SK-N-SH (cell line): ENCODE results near the gene RIN3.
"Not testable (repeated sequence)": the region's sequence is repeated elsewhere in the genome, so short reads cannot be mapped to it uniquely, and the experiment has no call there.

Experiments used
- CTCF ChIP-seq: fragments of 200-600 bp; sonication (generic); IDR thresholded peaks from 2 replicates; pipeline ENCODE4 v1.6.1; 2017; ENCODE audit warnings: antibody characterized with exemption, mild to moderate bottlenecking, moderate library complexity
- EZH2phosphoT487 ChIP-seq: fragments of 200-600 bp; sonication (generic); IDR thresholded peaks from 2 replicates; pipeline ENCODE4 v1.6.1; 2017; ENCODE audit warnings: low read depth, mixed run types, mild to moderate bottlenecking, antibody characterized with exemption, moderate library complexity, borderline replicate concordance
- FOSL2 ChIP-seq: IDR thresholded peaks from 2 replicates; pipeline ENCODE4 v1.4.0; 2012; ENCODE audit warnings: low read depth, mild to moderate bottlenecking, moderate library complexity, borderline replicate concordance
- GABPA ChIP-seq: IDR thresholded peaks from 2 replicates; pipeline ENCODE4 v1.4.0; 2012; ENCODE audit warnings: low read depth, mild to moderate bottlenecking
- MXI1 ChIP-seq: IDR thresholded peaks from 2 replicates; pipeline ENCODE4 v1.6.1; 2012; ENCODE audit warnings: mild to moderate bottlenecking, low read depth, low read length, improper control_type of control experiment
- POLR2AphosphoS5 ChIP-seq: IDR thresholded peaks from 2 replicates; pipeline ENCODE4 v1.6.1; 2012; ENCODE audit warnings: low read depth, low read length
- RAD21 ChIP-seq: IDR thresholded peaks from 2 replicates; pipeline ENCODE4 v1.6.1; 2012; ENCODE audit warnings: mild to moderate bottlenecking, low read length
- SIN3A ChIP-seq: IDR thresholded peaks from 2 replicates; pipeline ENCODE4 v1.6.1; 2012; ENCODE audit warnings: low read depth, mild to moderate bottlenecking, low read length, moderate library complexity, borderline replicate concordance
- TAF1 ChIP-seq: IDR thresholded peaks from 2 replicates; pipeline ENCODE4 v1.6.1; 2012; ENCODE audit warnings: low read depth, mild to moderate bottlenecking, low read length, moderate library complexity, borderline replicate concordance
- USF2 ChIP-seq: fragments of 150-350 bp; IDR thresholded peaks from 2 replicates; pipeline ENCODE4 v1.6.1; 2017; ENCODE audit warnings: antibody characterized with exemption, low read length, low read depth, borderline replicate concordance

- TF ChIP-seq GABPA, USF2, SIN3A, RAD21, CTCF, MXI1, EZH2phosphoT487, TAF1: not testable (repeated sequence)
- TF ChIP-seq POLR2AphosphoS5 = peak; percentile 26; the same call in 1 of the 2 replicates
- peak; percentile 80 for TF ChIP-seq FOSL2
These were observed 22.6 kb downstream of the RIN3 start for GRCh38 chr14:92536231-92536630.
